GM13977 (cell line): Measurements from ENCODE around the gene PARD3.
"Not testable (repeated sequence)": the region's sequence is repeated elsewhere in the genome, so short reads cannot be mapped to it uniquely, and the experiment has no call there.

Source experiments
- DNase-seq: peaks from one replicate; pipeline ENCODE4 v3.0.0; 2012; ENCODE audit warnings: low spot score
- CTCF ChIP-seq: IDR thresholded peaks from 2 replicates; pipeline ENCODE4 v1.5.1; 2012; ENCODE audit warnings: mild to moderate bottlenecking, control low read depth; ENCODE audit not compliant: insufficient read depth; ENCODE audit errors: extremely low read depth, missing control alignments
- in situ Hi-C: fragments of 300-500 bp; cut with MboI; formaldehyde crosslinking; loops from one replicate; pipeline ENCODE4 v1.12.0; 2022; ENCODE audit warnings: low sequenced_read_pairs, low pct_unique_long_range_greater_than_20kb, mixed read lengths, inconsistent platforms; ENCODE audit not compliant: unreplicated experiment

PARD3 gene

DNA sequence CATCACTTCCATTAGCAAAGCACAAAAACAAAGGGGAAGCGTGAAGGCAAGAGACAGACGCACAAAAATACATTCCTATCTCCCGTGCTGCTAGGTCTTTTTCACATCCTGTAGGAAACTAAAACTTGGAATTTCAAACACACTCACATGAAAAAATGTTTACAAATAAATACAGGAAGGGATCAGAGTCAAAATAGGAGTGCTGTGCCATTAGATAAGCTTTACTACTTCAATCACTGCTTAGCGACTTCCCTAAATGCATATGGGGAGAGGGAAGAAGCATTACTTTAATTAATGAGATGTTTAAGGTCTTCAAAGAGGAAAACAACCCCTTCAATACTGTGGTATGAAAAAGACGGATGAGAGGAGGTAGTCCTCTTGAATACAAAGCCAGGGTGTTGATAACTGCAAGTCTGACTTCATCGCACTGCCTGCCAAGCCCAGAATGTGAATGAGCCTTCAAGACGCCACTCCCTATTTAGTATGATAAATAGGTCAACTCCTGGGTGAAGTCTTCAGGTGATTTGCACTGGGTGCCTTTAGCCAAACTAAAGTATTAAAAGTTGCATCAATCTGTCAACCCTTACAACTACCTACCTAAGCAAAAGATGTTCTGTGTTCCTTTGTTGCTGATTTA is 13.9 kb downstream of the PARD3 start:
- no peak for DNase-seq
- TF ChIP-seq CTCF = no peak
- in situ Hi-C loops = no loop called here

DNA sequence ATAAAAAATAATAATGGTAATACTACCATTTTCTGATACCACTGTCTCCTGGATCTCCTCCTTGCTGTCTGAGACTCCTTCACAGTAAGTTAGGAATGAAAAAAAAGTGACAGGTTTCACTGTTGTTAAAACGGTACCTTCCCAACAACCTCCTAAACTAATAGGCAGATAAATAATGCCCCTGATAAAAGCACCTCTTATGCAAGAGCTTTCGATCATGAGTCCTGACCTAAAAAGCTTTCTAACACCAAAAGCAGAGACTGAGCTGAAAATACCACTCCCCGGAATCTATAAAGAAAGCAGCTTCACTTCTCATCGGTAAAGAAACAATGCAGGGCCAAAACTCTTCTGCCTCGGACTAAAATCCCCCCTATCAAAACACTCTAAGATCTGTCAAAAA is 14.5 kb downstream of the PARD3 start:
- in situ Hi-C loops = no loop called here
- TF ChIP-seq CTCF = no peak
- no peak for DNase-seq

DNA sequence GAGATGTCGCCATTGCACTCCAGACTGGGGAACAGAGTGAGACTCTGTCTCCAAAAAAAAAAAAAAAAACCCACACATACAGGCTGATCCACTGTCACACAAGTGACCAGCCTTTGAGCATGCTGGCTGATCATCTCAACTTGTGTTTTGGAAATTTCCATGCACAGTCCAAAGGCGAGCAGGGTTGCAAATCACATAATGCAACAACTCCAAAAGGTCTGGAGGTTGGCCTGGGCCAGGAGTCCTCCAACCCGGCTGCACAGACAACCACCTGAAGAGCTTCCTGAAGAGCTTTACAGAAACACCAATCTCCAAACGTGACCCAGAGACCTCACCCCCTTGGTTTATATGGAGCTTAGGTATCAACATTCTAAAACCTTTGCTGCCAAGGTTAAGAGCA is 16.4 kb downstream of the PARD3 start:
- in situ Hi-C loops = no loop called here
- no peak for DNase-seq
- no peak for TF ChIP-seq CTCF

DNA sequence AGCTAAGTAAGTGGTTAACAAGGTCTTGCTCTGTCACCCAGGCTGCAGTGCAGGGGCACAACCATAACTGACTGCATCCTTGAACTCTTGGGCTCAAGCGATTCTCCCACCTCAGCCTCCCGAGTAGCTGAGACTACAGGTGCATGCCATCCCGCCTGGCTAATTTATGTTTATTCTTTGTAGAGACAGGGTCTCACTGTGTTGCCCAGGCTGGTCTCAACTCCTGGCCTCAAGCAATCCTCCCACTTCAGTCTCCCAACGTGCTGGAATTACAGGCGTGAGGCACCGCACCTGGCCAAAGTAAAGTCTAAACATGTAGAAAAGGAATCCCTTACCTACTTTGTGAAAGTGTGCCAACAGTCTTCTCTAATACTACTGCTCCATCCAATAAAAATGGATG is 17.9 kb downstream of the PARD3 start:
- TF ChIP-seq CTCF = no peak
- DNase-seq = no peak
- in situ Hi-C loops = no loop called here

- in situ Hi-C loops = no loop called here
- no peak for TF ChIP-seq CTCF
- no peak for DNase-seq
Observed at GRCh38 chr10:34796133-34796532, 19.0 kb downstream of the PARD3 start.

DNA sequence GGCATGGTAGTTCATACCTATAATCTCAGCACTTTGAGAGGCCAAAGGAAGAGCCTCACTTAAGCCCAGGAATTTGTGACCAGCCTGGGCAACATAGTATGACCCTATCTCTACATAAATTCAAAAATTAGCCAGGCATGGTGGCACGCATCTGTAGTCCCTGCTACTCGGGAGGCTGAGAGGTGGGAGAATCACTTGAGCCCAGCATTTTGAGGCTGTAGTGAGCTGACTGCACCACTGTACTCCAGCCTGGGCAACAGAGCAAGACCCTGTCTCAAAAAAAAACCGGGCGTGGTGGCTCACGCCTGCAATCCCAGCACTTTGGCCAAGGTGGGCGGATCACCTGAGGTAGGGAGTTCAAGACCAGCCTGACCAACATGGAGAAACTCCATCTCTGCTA is 19.8 kb downstream of the PARD3 start:
- no peak for DNase-seq
- TF ChIP-seq CTCF = no peak
- in situ Hi-C loops = no loop called here

DNA sequence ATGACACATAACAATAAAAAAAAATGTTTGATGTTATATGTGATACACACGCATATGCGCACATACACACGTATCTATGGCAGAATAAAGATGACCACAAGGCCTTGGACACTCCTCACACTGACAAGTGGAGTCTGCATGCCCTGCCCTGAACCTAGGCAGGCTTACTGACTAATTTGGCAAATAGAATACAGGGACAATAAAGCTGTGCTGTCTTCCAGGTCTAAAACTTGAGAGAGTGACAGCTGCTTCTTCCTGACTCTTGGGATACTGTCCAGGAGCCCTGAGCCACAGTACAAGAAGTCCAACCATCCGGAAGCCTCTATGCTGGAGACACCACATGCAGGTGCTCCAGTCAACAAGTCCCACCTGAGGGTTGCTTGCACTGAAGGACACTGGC is 20.3 kb downstream of the PARD3 start:
- no peak for DNase-seq
- no peak for TF ChIP-seq CTCF
- in situ Hi-C loops = no loop called here

DNA sequence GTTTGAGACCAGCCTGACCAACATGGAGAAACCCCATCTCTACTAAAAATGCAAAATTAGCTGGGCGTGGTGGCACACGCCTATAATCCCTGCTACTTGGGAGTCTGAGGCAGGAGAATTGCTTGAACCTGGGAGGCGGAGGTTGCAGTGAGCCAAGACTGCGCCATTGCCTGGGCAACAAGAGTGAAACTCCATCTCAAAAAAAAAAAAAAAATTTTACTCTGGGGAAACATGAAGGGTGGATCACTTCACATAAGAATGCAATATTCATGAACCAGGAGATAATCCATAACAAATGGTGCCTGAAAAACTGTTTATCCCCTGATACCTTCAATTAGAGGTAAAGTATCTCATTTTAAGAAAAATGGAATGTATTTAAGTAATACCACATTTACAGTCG is 21.5 kb downstream of the PARD3 start:
- DNase-seq, in situ Hi-C loops: not testable (repeated sequence)
